SK-N-SH (cell line): ENCODE data around the gene PTPN13. TPM values are rescaled to one million over a fixed set of nuclear protein-coding genes. Genes with fewer than 3 reads are reported as not detected.

Experiments used
- CTCF ChIA-PET: fragments of 300-600, 350-600 bp; formaldehyde crosslinking; extraction: SDS; loops from one replicate; lab custom pipeline; 2021; lab: Yijun Ruan, JAX
- POLR2A ChIA-PET: fragments of 350-600 bp; sonication (Branson Sonifier 250); formaldehyde crosslinking; extraction: SDS; loops from one replicate; lab custom pipeline; 2020; ENCODE audit warnings: antibody characterized with exemption, inconsistent platforms; lab: Yijun Ruan, JAX
- DNase-seq: peaks from one replicate; pipeline ENCODE4 v3.0.0; 2012
- H2AFZ ChIP-seq: fragments of 200-600 bp; sonication (generic); 2 replicates; pipeline ENCODE4 v1.8.1; 2016; ENCODE audit warnings: antibody characterized with exemption, mild to moderate bottlenecking, low read depth
- H3F3A ChIP-seq: fragments of 200-600 bp; sonication (generic); replicated peaks from 2 replicates; pipeline ENCODE3; 2016; ENCODE audit warnings: antibody characterized with exemption, mild to moderate bottlenecking; ENCODE audit not compliant: insufficient read depth
- H3K27ac ChIP-seq, 2 experiments: fragments of 200-500 bp in 1 of 2; fragments of 200-600 bp in 1 of 2; sonication (Bioruptor generic) in 1 of 2; sonication (generic), shearing (Covaris generic) in 1 of 2; 2 replicates each; pipeline versions ENCODE4 v1.5.1 to v1.6.1; 2014 to 2016; ENCODE audit warnings: low read depth in 2 of 2, inconsistent platforms in 1 of 2, low read length in 1 of 2, mild to moderate bottlenecking in 1 of 2, mixed read lengths in 1 of 2
- H3K27me3 ChIP-seq: fragments of 200-600 bp; sonication (generic), shearing (Covaris generic); 2 replicates; pipeline ENCODE4 v1.6.1; 2016; ENCODE audit warnings: mixed run types; ENCODE audit not compliant: insufficient read depth
- H3K36me3 ChIP-seq, 2 experiments: fragments of 200-500 bp in 1 of 2; fragments of 200-600 bp in 1 of 2; sonication (Bioruptor generic) in 1 of 2; sonication (generic) in 1 of 2; replicated peaks in 1 of 2; 2 replicates each; pipeline versions ENCODE3 to v1.5.1; 2014 to 2016; ENCODE audit warnings: low read length in 1 of 2, mild to moderate bottlenecking in 1 of 2; ENCODE audit not compliant: insufficient read depth in 2 of 2, control insufficient read depth in 1 of 2
- H3K4me1 ChIP-seq, 2 experiments: fragments of 200-500 bp in 1 of 2; fragments of 200-600 bp in 1 of 2; sonication (Bioruptor generic) in 1 of 2; sonication (generic), shearing (Covaris generic) in 1 of 2; 2 replicates each; pipeline versions ENCODE4 v1.5.1 to v1.6.1; 2014 to 2016; ENCODE audit warnings: low read depth in 1 of 2, low read length in 1 of 2, mixed run types in 1 of 2; ENCODE audit not compliant: insufficient read depth in 2 of 2, control insufficient read depth in 1 of 2
- H3K4me2 ChIP-seq: fragments of 200-600 bp; sonication (generic), shearing (Covaris generic); 2 replicates; pipeline ENCODE4 v1.6.1; 2017; ENCODE audit warnings: mixed run types
- H3K4me3 ChIP-seq, 2 experiments: fragments of 200-500 bp in 1 of 2; fragments of 200-600 bp in 1 of 2; sonication (Bioruptor generic) in 1 of 2; sonication (generic), shearing (Covaris generic) in 1 of 2; 2 replicates each; pipeline versions ENCODE4 v1.5.1 to v1.8.1; 2014 to 2016; ENCODE audit warnings: low read depth in 2 of 2, inconsistent platforms in 1 of 2, low read length in 1 of 2, mild to moderate bottlenecking in 1 of 2, mixed read lengths in 1 of 2, moderate library complexity in 1 of 2
- H3K79me2 ChIP-seq: fragments of 200-600 bp; sonication (generic); 2 replicates; pipeline ENCODE4 v1.8.1; 2017; ENCODE audit warnings: mild to moderate bottlenecking; ENCODE audit not compliant: insufficient read depth
- H3K9ac ChIP-seq: fragments of 200-600 bp; sonication (generic); 2 replicates; pipeline ENCODE4 v1.6.1; 2017; ENCODE audit warnings: mixed run types
- H3K9me2 ChIP-seq: fragments of 200-600 bp; sonication (generic); 2 replicates; pipeline ENCODE4 v1.6.1; 2017; ENCODE audit warnings: mixed run types
- H3K9me3 ChIP-seq: fragments of 200-600 bp; sonication (generic); 2 replicates; pipeline ENCODE4 v1.6.1; 2017; ENCODE audit warnings: mixed run types, mild to moderate bottlenecking, moderate library complexity
- H4K20me1 ChIP-seq: fragments of 200-600 bp; sonication (generic); 2 replicates; pipeline ENCODE4 v1.6.1; 2017; ENCODE audit warnings: mild to moderate bottlenecking, mixed run types; ENCODE audit not compliant: insufficient read depth
- CTCF ChIP-seq: fragments of 200-600 bp; sonication (generic); IDR thresholded peaks from 2 replicates; pipeline ENCODE4 v1.6.1; 2017; ENCODE audit warnings: antibody characterized with exemption, mild to moderate bottlenecking, moderate library complexity
- GABPA ChIP-seq: IDR thresholded peaks from 2 replicates; pipeline ENCODE4 v1.4.0; 2012; ENCODE audit warnings: low read depth, mild to moderate bottlenecking
- MAX ChIP-seq: IDR thresholded peaks from 2 replicates; pipeline ENCODE4 v1.4.0; 2012; ENCODE audit warnings: low read depth
- MEF2A ChIP-seq: IDR thresholded peaks from 2 replicates; pipeline ENCODE4 v1.4.0; 2012; ENCODE audit warnings: low read depth, borderline replicate concordance
- REST ChIP-seq: IDR thresholded peaks from 2 replicates; pipeline ENCODE4 v1.6.1; 2012; ENCODE audit warnings: mild to moderate bottlenecking, low read depth, low read length, moderate library complexity
- RXRA ChIP-seq: IDR thresholded peaks from 2 replicates; pipeline ENCODE4 v1.4.0; 2012; ENCODE audit warnings: low read depth, mild to moderate bottlenecking, borderline replicate concordance
- TAF1 ChIP-seq: IDR thresholded peaks from 2 replicates; pipeline ENCODE4 v1.6.1; 2012; ENCODE audit warnings: low read depth, mild to moderate bottlenecking, low read length, moderate library complexity, borderline replicate concordance
- TCF12 ChIP-seq: IDR thresholded peaks from 2 replicates; pipeline ENCODE4 v1.4.0; 2012
- TEAD4 ChIP-seq: IDR thresholded peaks from 2 replicates; pipeline ENCODE4 v1.4.0; 2012; ENCODE audit warnings: mild to moderate bottlenecking, borderline replicate concordance; ENCODE audit not compliant: insufficient read depth
- WGBS: methylation state at CpG from one replicate; pipeline ENCODE4 v1.1.6; 2017; ENCODE audit warnings: low lambda C conversion rate; 5-methylcytosine and 5-hydroxymethylcytosine counted together
- polyA plus RNA-seq, 3 experiments: library from polyadenylated mRNA; depleted of rRNA; stranded (reverse); fragments of >200 nt; gene quantifications; 2 replicates each; pipeline ENCODE4 v1.2.3, GENCODE V29; 2012

Gene PTPN13
- polyA plus RNA-seq, 1 of the 3 experiments (the other 2 are of a cell fraction), result 5.5 TPM

- CTCF ChIA-PET, result no interaction called here
- H2AFZ ChIP-seq, result no peak overlapping the region
- TF ChIP-seq CTCF, result 0 out of 2 replicates have a peak, but pooled peaks have one; percentile 9
- no peak for TF ChIP-seq TEAD4
- H3K4me2 ChIP-seq, result no peak overlapping the region
- DNase-seq, result no peak
- no peaks in the 10 kb centered on the region for H3F3A ChIP-seq
- H3K9ac ChIP-seq, result no peak overlapping the region
- peaks cover 19 to 39% of the 10 kb centered on the region in 2 experiments for H3K36me3 ChIP-seq
- no peaks in the 10 kb centered on the region for H3K27me3 ChIP-seq
- H4K20me1 ChIP-seq, result no peaks in the 10 kb centered on the region
- POLR2A ChIA-PET, result no interaction called here
- H3K79me2 ChIP-seq, result no peaks in the 10 kb centered on the region
- H3K27ac ChIP-seq, result no peak overlapping the region
- 97% methylated on average over 6 of the region's 8 CpGs for WGBS
- H3K9me3 ChIP-seq, result no peaks in the 10 kb centered on the region; the same call in 1 of the 2 replicates
- no peak overlapping the region for H3K4me3 ChIP-seq
- H3K9me2 ChIP-seq, result no peaks in the 10 kb centered on the region
- H3K4me1 ChIP-seq, result no peaks in the 10 kb centered on the region
These were observed 197.0 kb downstream of the PTPN13 start for GRCh38 chr4:86791126-86791525.

- H3F3A ChIP-seq, result no peaks in the 10 kb centered on the region
- no peaks in the 10 kb centered on the region for H4K20me1 ChIP-seq
- H3K4me2 ChIP-seq, result no peak overlapping the region
- no peak overlapping the region for H3K27ac ChIP-seq
- no peak for TF ChIP-seq MEF2A
- TF ChIP-seq GABPA, result no peak
- no peak for TF ChIP-seq MAX
- no peak for TF ChIP-seq TAF1
- TF ChIP-seq TCF12, result no peak
- no peak for TF ChIP-seq RXRA
- TF ChIP-seq REST, result no peak
- no peaks in the 10 kb centered on the region for H3K9me3 ChIP-seq
- ChIA-PET POLR2A (no interaction called here), CTCF (no interaction called here)
- H3K27me3 ChIP-seq, result no peaks in the 10 kb centered on the region
- no peak for DNase-seq
- WGBS, result 99% methylated on average over 3 of the region's 3 CpGs
- H3K4me1 ChIP-seq, result no peaks in the 10 kb centered on the region
- H3K36me3 ChIP-seq, result peaks cover 43 to 61% of the 10 kb centered on the region in 2 experiments
- no peaks in the 10 kb centered on the region for H3K79me2 ChIP-seq
- no peak overlapping the region for H3K4me3 ChIP-seq
- H3K9me2 ChIP-seq, result no peaks in the 10 kb centered on the region
- H2AFZ ChIP-seq, result no peak overlapping the region
- H3K9ac ChIP-seq, result no peak overlapping the region
These were observed 215.7 kb downstream of the PTPN13 start for GRCh38 chr4:86809809-86810208.
